B cell (primary cell): Measurements from ENCODE around the gene AGFG2. TPM values are rescaled to one million over a fixed set of nuclear protein-coding genes. Genes with fewer than 3 reads are reported as not detected.

Source experiments
- ATAC-seq: fragments of 200-7000 bp; cut with Tn5 transposase; one replicate; pipeline ENCODE4 v1.10.0; 2021; ENCODE audit warnings: low read depth, mild to moderate bottlenecking, moderate number of reproducible peaks, moderate library complexity
- CTCF ChIA-PET: fragments of 350-600 bp; sonication (Branson Sonifier 250); formaldehyde crosslinking; loops from one replicate; lab custom pipeline; 2021; ENCODE audit warnings: antibody characterized with exemption, inconsistent platforms; lab: Charles Lee
- POLR2A ChIA-PET: fragments of 350-600 bp; sonication (Branson Sonifier 250); formaldehyde crosslinking; loops from one replicate; lab custom pipeline; 2021; ENCODE audit warnings: antibody characterized with exemption; lab: Charles Lee
- DNase-seq: peaks from one replicate; pipeline ENCODE4 v3.0.0; 2013
- H2AFZ ChIP-seq: 2 replicates; pipeline ENCODE4 v1.6.1; 2012; ENCODE audit warnings: mild to moderate bottlenecking, low read depth, low read length; ENCODE audit not compliant: insufficient read depth, poor library complexity, severe bottlenecking
- H3K27ac ChIP-seq, 2 donors: 1 replicate in 1 of 2; 2 replicates in 1 of 2; pipeline ENCODE4 v1.5.1; 2012 to 2013; ENCODE audit warnings: low read length in 2 of 2, mild to moderate bottlenecking in 2 of 2, moderate library complexity in 1 of 2
- H3K27me3 ChIP-seq, 4 experiments: fragments of 200-600 bp in 1 of 4; sonication (generic) in 1 of 4; replicated peaks in 1 of 4; 1 replicate in 2 of 4; 2 replicates in 2 of 4; pipeline versions ENCODE4 v1.6.1 to v1.7.0; 2013 to 2016; ENCODE audit warnings: low read length in 3 of 4, mild to moderate bottlenecking in 2 of 4, mixed read lengths in 1 of 4, moderate library complexity in 1 of 4; ENCODE audit not compliant: insufficient read depth in 4 of 4, control insufficient read depth in 3 of 4; ENCODE audit errors: control extremely low read depth in 1 of 4
- H3K36me3 ChIP-seq, 2 experiments: replicated peaks in 1 of 2; 1 replicate in 1 of 2; 2 replicates in 1 of 2; pipeline versions ENCODE4 v1.6.1 to v1.7.1; 2013; ENCODE audit warnings: low read length in 1 of 2; ENCODE audit not compliant: insufficient read depth in 2 of 2, control insufficient read depth in 1 of 2; ENCODE audit errors: control extremely low read depth in 1 of 2, extremely low read depth in 1 of 2
- H3K4me1 ChIP-seq, 2 donors: fragments of 200-600 bp in 1 of 2; sonication (generic) in 1 of 2; 1 replicate in 1 of 2; 2 replicates in 1 of 2; pipeline versions ENCODE4 v1.5.1 to v1.6.1; 2013 to 2017; ENCODE audit warnings: low read length in 2 of 2; ENCODE audit not compliant: control insufficient read depth in 2 of 2, insufficient read depth in 2 of 2
- H3K4me2 ChIP-seq: replicated peaks from 2 replicates; pipeline ENCODE3; 2012; ENCODE audit warnings: mild to moderate bottlenecking, low read depth, low read length; ENCODE audit not compliant: poor library complexity, severe bottlenecking
- H3K4me3 ChIP-seq, 5 experiments: fragments of 200-600 bp in 1 of 5; sonication (generic) in 1 of 5; 1 replicate in 3 of 5; 2 replicates in 2 of 5; pipeline versions ENCODE4 v1.5.1 to v1.7.0; 2011 to 2016; ENCODE audit warnings: low read length in 4 of 5, mild to moderate bottlenecking in 4 of 5, low read depth in 2 of 5, control low read depth in 1 of 5, moderate library complexity in 1 of 5; ENCODE audit not compliant: insufficient read depth in 1 of 5; ENCODE audit errors: control extremely low read depth in 1 of 5, extremely low read depth in 1 of 5
- H3K79me2 ChIP-seq: fragments of 200-600 bp; sonication (generic); one replicate; pipeline ENCODE4 v1.6.0; 2016; ENCODE audit warnings: low read length; ENCODE audit not compliant: control insufficient read depth, insufficient read depth
- H3K9ac ChIP-seq: fragments of 200-600 bp; sonication (generic); 2 replicates; pipeline ENCODE4 v1.6.1; 2017; ENCODE audit warnings: mild to moderate bottlenecking, low read length, moderate library complexity
- H3K9me3 ChIP-seq, 3 donors: one replicate each; pipeline versions ENCODE4 v1.6.1 to v1.7.1; 2013; ENCODE audit warnings: low read length in 2 of 3; ENCODE audit not compliant: control insufficient read depth in 2 of 3, insufficient read depth in 1 of 3; ENCODE audit errors: control extremely low read depth in 1 of 3
- H4K20me1 ChIP-seq: 2 replicates; pipeline ENCODE4 v1.6.0; 2012; ENCODE audit warnings: mild to moderate bottlenecking, low read length; ENCODE audit not compliant: insufficient read depth, control insufficient read depth, poor library complexity, severe bottlenecking
- H3K27ac Mint-ChIP-seq: one replicate; pipeline ENCODE4 v1.8.0; 2021; ENCODE audit warnings: mixed read lengths
- H3K27me3 Mint-ChIP-seq: one replicate; pipeline ENCODE4 v1.8.0; 2021; ENCODE audit warnings: mixed read lengths
- H3K4me1 Mint-ChIP-seq: one replicate; pipeline ENCODE4 v1.8.0; 2021; ENCODE audit warnings: mixed read lengths
- H3K4me3 Mint-ChIP-seq: one replicate; pipeline ENCODE4 v1.8.0; 2021; ENCODE audit warnings: mixed read lengths
- H3K9me3 Mint-ChIP-seq: one replicate; pipeline ENCODE4 v1.8.0; 2022; ENCODE audit warnings: mixed read lengths; ENCODE audit not compliant: insufficient read depth
- CTCF ChIP-seq: fragments of 200-600 bp; IDR thresholded peaks from one replicate; pipeline ENCODE4 v1.8.0; 2022; ENCODE audit warnings: antibody characterized with exemption, mild to moderate bottlenecking
- EZH2 ChIP-seq: IDR thresholded peaks from 2 replicates; pipeline ENCODE4 v1.6.1; 2012; ENCODE audit warnings: borderline replicate concordance, low read depth, mild to moderate bottlenecking, moderate library complexity, low read length; ENCODE audit not compliant: insufficient read depth, poor library complexity, severe bottlenecking
- WGBS: methylation state at CpG from one replicate; pipeline ENCODE4 v1.1.5; 2013; ENCODE audit warnings: missing lambda C conversion rate; ENCODE audit not compliant: insufficient coverage; 5-methylcytosine and 5-hydroxymethylcytosine counted together
- intact Hi-C: fragments of 100-400 bp; cut with micrococcal nuclease; formaldehyde crosslinking; loops from one replicate; pipeline ENCODE4 v1.10.0; 2022
- polyA plus RNA-seq: library from polyadenylated mRNA; depleted of rRNA; stranded (reverse); fragments of >200 nt; gene quantifications from 2 replicates; pipeline ENCODE4 v1.2.3, GENCODE V29; 2012
- total RNA-seq, 2 donors: library from RNA; stranded (reverse); fragments of 120-200 nt in 1 of 2; gene quantifications; 1 replicate in 1 of 2; 2 replicates in 1 of 2; pipeline versions ENCODE4 v1.2.3 to v1.2.4, GENCODE V29; 2013 to 2022

AGFG2 gene
- total and polyA plus RNA-seq, 2 donors (not counting 1 experiment from before 2014, with no cell fraction given) = 11.0 TPM

GRCh38 chr7:100572949-100573675 is 34.1 kb downstream of the AGFG2 start:
- CTCF ChIA-PET = interaction anchor here (1.4 kb wide), 1 partner anchor 13 kb away, joined by 3 read pairs; the partner anchor contains the start of gene FBXO24
- no peak overlapping the region for H3K27ac Mint-ChIP-seq

More at GRCh38 chr7:100572949-100573675, 34.1 kb downstream of the AGFG2 start:
- no peak overlapping the region for H2AFZ ChIP-seq
- Mint-ChIP-seq H3K4me1 (peaks cover 26% of the 10 kb centered on the region), H3K9me3 (no peaks in the 10 kb centered on the region), H3K4me3 (no peak overlapping the region), H3K27me3 (no peaks in the 10 kb centered on the region)
- peaks cover 9% of the 10 kb centered on the region for H3K79me2 ChIP-seq
- DNase-seq = no peak
- peaks cover 29 to 37% of the 10 kb centered on the region in 2 donors for H3K4me1 ChIP-seq
- peaks cover 0 to 41% of the 10 kb centered on the region in 2 experiments for H3K36me3 ChIP-seq
- no peaks in the 10 kb centered on the region for H3K9me3 ChIP-seq
- no peak overlapping the region for H3K27ac ChIP-seq
- ATAC-seq = no peak
- intact Hi-C loops = no loop called here
- peaks cover 57% of the 10 kb centered on the region for H4K20me1 ChIP-seq
- WGBS = 97% methylated on average over 25 of the region's 30 CpGs
- H3K4me2 ChIP-seq = no peak overlapping the region
- POLR2A ChIA-PET = no interaction called here
- H3K9ac ChIP-seq = no peak overlapping the region
- no peaks in the 10 kb centered on the region for H3K27me3 ChIP-seq
- TF ChIP-seq CTCF (no peak), EZH2 (no peak)
- H3K4me3 ChIP-seq = no peak overlapping the region
